T-helper 1 cell (primary cell): ENCODE measurements around the gene BCR.
A peak's percentile ranks its signal among the peaks of the same experiment; 100 is the strongest.

Experiments used
- DNase-seq, 5 donors: peaks; one replicate each; pipeline ENCODE4 v3.0.0-alpha.2; 2012 to 2020

Gene BCR

GRCh38 chr22:23177197-23177596 lies 3.1 kb upstream of the BCR start:
- DNase-seq: no peak

GRCh38 chr22:23178512-23179254 lies 1.6 kb upstream of the BCR start:
- DNase-seq: peak; percentile 33 to 56 (median 50)

GRCh38 chr22:23179381-23180299 lies 669 bp upstream of the BCR start:
- DNase-seq: no peak

GRCh38 chr22:23180893-23181720 lies 798 bp downstream of the BCR start:
- DNase-seq: peak in 2 of 5 donors; percentile 28 to 34

GRCh38 chr22:23181721-23182308 lies 1.5 kb downstream of the BCR start:
- no peak for DNase-seq

- DNase-seq: peak in 4 of 5 donors; percentile 29 to 59 (median 34)
These were observed 2.2 kb downstream of the BCR start for GRCh38 chr22:23182309-23183060.

GRCh38 chr22:23183061-23183698 lies 2.9 kb downstream of the BCR start:
- DNase-seq: no peak

GRCh38 chr22:23184100-23184763 lies 3.9 kb downstream of the BCR start:
- DNase-seq: no peak

- DNase-seq: no peak
These were observed 4.4 kb downstream of the BCR start for GRCh38 chr22:23184764-23185113.

- no peak for DNase-seq
These were observed 6.9 kb downstream of the BCR start for GRCh38 chr22:23187211-23187610.

- no peak for DNase-seq
These were observed 7.8 kb downstream of the BCR start for GRCh38 chr22:23187871-23188700.

GRCh38 chr22:23190526-23190925 lies 10.2 kb downstream of the BCR start:
- no peak for DNase-seq

GRCh38 chr22:23192133-23192532 lies 11.8 kb downstream of the BCR start:
- no peak for DNase-seq

GRCh38 chr22:23192558-23192957 lies 12.2 kb downstream of the BCR start:
- DNase-seq: no peak

GRCh38 chr22:23193196-23193827 lies 13.0 kb downstream of the BCR start:
- no peak for DNase-seq

- no peak for DNase-seq
These were observed 13.6 kb downstream of the BCR start for GRCh38 chr22:23193882-23194281.

GRCh38 chr22:23196165-23196564 lies 15.9 kb downstream of the BCR start:
- DNase-seq: no peak

- no peak for DNase-seq
These were observed 17.5 kb downstream of the BCR start for GRCh38 chr22:23197836-23198235.

GRCh38 chr22:23199159-23199558 lies 18.9 kb downstream of the BCR start:
- DNase-seq: no peak
